HG03439 (cell line): ENCODE measurements around the gene ERFL.

Experiments used
- ATAC-seq: cut with Tn5 transposase; IDR thresholded peaks from one replicate; pipeline ENCODE4 v1.9.1; 2021; ENCODE audit warnings: mild to moderate bottlenecking, moderate library complexity; ENCODE audit not compliant: unreplicated experiment

The ERFL gene

DNA sequence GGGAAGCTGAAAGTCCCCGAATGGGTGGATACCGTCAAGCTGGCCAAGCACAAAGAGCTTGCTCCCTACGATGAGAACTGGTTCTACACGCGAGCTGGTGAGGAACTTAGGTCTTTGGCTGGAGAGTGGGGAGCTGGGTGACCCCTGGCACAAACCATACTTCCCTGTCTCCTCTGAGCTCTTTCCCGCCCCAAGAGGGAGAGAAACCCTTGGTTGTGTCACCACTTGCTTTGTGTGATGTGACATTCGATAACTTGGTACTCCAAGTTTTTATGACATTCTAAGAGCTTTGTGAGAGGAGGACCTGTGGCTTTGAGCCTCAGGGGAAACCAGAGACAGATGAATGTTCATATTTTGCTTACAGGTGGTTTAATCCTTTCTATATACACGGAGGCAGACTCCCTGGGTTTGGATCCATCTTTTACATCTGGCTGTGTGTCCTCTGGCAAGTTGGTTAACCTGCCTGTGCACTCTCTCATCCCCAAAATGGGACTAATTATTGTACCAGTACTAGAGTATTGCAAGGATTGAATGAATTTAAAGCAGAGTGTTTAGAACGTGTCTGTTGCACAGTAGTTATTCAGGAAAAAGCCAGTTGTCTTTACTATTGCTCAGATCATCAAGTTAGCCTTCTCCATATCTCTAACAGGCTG lies 67.0 kb downstream of the ERFL start:
- ATAC-seq = no peak

DNA sequence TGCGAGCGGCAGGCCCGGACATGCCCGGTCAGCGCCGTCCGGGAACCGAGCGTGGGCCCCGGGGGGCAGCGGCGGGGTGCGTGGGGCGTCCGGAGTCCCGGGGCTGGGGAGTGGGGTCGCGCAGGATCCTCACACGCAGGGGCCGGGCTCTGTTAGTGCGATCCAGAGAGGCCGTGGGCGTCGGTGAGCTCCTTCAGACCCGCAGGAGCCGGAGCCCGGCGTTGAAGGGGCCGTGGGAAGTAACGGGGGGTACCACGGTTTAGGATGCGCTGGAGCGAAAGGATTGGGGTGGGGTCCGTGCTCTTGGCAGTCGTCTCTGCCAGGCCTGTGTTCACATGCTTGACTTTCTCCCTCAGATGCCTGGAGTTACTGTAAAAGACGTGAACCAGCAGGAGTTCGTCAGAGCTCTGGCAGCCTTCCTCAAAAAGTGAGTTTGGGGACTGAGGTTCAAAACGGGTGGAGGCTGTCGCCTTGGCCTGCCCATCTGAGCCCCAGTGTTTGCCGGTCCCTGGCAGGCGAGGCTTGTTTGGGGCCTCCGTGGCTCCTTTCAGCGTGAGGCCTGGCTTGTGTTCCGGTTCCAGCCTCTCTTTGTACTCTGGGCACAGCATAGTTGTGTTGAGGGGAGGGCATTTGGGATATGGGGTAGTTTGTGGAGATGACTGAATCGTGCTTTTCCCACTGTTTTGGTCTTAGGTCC lies 67.7 kb downstream of the ERFL start:
- no peak for ATAC-seq

DNA sequence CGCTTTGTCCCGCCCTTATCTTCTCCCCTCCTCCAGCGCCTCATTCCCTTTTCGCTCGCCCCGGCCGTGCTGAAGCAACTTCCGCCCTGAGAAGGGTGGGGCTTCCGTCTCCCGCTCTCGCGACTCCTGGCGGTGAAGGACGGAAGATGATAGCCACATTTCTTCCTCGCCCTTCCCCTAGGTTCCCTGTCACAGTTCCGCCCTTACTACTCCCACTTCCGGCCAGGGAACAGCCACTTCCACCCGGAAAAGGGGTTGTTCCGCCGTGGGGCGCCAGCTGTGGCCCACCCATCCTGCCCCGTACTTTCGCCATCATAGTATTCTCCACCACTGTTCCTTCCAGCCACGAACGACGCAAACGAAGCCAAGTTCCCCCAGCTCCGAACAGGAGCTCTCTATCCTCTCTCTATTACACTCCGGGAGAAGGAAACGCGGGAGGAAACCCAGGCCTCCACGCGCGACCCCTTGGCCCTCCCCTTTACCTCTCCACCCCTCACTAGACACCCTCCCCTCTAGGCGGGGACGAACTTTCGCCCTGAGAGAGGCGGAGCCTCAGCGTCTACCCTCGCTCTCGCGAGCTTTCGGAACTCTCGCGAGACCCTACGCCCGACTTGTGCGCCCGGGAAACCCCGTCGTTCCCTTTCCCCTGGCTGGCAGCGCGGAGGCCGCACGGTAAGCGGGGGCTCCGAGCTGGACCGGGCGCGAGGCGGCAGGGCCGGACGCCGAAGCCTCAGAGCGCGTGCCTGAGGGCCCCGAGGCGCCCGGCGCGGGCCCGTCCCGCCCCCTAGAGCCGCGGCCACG lies 68.4 kb downstream of the ERFL start, which contains the start of gene RPS19:
TSS of gene RPS19 (plus strand) at position 638 of the 801 bp plus-strand sequence. CDS start 520 bp downstream, outside the sequence.
- ATAC-seq = peak; percentile 82

DNA sequence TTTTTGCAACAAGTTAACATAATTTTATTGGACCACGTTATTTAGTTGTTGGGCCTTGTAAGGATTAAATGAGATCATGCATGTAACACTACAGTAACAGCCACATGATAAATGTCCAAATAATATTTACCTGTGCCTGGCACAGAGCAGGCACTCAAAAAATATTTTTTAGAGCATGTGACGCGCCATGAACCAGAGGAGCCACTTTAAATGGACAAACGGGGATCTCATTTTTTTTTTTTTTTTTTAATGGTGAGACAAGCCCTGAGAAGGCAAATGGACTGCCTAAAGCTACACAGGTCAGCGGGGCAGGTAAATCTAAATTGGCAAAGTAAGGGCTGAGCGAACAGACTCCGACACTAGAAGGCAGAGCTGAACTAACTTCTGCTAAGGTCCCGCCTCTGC lies 69.0 kb downstream of the ERFL start:
- ATAC-seq = no peak
